HG03439 (cell line): ENCODE data around the gene OAF.
A peak's percentile ranks its signal among the peaks of the same experiment; 100 is the strongest.

Experiments used
- ATAC-seq: cut with Tn5 transposase; IDR thresholded peaks from one replicate; pipeline ENCODE4 v1.9.1; 2021; ENCODE audit warnings: mild to moderate bottlenecking, moderate library complexity; ENCODE audit not compliant: unreplicated experiment

Gene OAF

DNA sequence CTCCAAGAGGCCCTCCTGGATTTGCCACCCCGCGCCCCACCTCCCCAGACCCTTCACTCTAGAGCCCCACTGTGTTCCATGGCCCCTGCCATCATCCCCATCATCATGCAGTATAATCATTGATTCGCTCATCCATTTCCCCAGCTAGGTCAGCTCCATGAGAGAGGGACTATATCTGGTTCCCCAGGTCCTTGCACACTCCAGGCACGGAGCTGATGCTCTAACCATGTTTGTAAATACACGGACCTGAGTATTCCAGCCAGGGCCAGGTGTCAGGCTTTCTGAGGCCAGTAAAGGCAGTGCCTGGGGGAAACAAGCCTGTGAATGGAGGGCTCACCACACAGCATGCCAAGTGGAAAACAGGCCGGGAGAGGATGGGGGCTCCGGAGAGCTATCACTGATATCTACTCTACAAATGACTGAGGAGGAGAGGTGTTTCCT is 27.1 kb upstream of the OAF start:
- ATAC-seq: no peak

DNA sequence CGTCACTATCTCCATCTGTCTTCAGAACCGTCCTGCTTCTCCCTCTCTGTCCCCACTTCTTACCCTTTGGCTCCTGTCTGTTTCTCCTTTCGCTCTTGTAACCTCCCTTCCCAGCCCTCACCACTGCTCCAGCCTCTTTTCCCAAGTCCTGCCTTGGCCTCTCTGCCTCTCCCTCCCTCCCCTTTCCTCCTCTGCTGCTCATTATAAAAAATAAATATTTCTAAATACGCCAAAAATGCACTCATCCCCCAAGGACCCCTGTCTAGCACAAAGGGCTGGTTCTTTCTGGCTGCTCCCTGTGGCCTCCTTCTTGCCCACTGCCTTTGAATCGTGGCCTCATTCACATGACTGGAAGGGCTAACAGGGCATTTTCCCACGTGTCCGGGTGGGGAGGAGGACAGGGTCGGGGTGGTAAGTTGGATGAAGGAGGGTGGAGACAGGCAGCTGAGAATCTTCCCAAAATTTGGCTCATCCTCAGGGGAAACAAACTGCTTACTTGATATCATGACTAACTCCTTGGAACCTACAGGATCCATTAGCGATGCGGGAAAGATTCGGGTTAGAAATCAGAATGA is 26.4 kb upstream of the OAF start:
- ATAC-seq: no peak

DNA sequence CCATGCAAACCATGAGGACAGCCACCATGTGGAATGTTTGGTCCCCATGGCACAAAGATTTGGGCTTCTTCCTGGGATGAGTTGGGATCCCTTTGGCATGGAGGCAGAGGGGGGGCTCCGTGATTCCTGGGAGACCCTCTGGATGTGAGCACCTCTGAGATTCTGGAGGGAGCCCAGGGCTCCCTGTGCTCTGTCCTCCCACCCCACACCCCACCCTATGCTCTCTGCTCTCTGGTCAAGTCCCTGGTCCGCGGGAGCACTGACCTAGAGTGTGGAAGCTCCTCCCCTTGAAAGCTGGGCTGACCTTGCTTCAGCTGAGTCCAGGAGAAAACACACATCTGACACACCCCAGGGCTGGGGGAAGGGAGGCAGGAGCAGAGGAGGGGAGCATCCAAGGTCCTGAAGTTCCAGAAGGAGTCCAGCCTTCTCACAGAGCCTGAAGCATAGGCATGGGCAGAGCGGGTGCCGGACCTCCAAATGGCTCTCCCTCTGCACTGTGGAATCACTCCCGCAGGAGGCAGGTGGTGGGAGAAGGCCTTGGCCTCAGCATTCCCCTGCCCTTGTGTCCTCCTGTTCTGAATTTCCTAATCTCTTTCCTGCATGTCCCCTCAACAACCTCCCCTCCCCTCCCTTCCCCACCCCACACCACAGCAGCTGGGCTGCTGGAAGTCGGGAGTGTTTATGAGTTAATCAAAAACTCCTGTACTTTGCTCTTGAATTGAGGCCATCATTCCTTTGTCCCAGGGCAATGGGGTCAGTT is 25.7 kb upstream of the OAF start:
- no peak for ATAC-seq

- no peak for ATAC-seq
Measured at GRCh38 chr11:120185706-120186455, 25.0 kb upstream of the OAF start.

DNA sequence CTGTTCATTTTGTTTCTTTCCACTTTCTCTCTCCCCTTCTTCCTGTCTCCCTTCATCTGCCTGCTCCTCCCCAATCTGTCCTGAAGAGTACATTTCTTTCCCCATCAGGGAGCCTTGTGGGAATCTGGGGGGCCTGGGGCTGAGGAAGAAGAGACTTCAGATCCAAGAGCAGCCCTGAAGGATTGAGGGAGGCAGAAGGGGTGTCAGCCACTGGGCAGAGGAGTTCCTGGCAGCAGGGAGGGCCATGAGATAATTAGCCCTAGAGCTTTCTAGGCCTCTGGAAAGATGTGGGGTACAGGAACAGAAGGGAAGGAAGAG is 24.4 kb upstream of the OAF start:
- ATAC-seq: no peak

DNA sequence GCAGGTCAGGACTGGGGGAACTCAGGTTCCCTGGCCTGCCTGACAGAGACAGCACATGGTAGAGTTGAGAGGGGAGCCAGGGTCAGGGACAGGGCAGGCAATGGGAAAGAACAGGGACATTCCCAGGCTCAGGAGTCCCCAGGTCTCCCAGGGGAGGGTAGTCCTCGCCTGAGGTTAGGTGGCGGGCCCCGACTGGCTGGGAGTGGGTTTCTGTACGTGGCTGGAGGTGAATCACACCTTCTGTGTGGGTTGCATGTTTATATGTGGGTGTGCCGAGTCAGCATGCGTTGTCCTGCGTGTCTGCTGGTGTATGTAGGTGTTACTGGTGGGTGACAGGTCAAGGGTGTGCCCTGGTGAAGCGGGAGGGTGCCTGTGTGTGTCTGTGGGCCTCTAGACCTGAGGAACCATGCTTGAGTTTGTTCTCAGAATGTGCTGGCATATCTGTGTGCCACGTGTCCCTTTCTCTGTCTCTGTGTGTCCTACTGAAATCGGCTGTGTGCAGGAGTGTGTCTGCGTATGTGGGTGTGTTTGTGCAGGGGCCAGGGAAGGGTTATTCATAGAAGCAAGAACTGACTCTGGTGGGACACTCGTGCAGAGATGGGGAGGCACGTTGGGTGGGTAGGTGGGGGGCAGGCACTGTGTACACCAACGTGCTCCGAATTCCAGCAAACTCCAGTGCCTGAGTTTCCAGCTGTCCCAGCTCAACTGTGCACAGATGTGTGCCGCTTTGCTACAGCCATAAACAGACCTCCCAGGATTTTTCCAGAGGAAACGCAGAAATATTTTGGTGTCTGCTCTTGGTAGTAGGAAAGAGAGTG is 23.8 kb upstream of the OAF start:
- ATAC-seq: peak; percentile 55

- no peak for ATAC-seq
Measured at GRCh38 chr11:120188371-120188770, 22.5 kb upstream of the OAF start.

GRCh38 chr11:120188811-120189455 is 21.9 kb upstream of the OAF start:
- ATAC-seq: no peak

DNA sequence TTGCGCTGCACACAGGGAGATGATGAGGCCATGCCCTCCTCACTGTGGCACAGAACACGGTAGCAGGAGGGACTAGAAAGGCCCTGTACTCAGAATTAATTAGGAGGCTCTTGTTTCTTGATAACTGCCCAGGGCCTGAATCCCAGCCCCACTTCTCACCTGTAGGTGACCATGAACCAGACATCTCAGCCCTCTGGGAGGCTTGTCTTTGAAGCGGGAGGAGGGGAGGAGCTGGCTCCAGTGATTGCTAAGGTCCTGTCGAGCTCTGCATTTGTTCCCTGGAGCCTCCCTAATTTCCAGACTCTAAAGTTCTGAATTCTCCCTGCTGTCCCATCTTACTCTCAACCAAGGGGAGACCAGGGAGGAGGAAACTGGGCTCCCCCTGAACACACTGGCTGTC is 19.8 kb upstream of the OAF start:
- no peak for ATAC-seq

- ATAC-seq: no peak
Measured at GRCh38 chr11:120192831-120193625, 17.8 kb upstream of the OAF start.

DNA sequence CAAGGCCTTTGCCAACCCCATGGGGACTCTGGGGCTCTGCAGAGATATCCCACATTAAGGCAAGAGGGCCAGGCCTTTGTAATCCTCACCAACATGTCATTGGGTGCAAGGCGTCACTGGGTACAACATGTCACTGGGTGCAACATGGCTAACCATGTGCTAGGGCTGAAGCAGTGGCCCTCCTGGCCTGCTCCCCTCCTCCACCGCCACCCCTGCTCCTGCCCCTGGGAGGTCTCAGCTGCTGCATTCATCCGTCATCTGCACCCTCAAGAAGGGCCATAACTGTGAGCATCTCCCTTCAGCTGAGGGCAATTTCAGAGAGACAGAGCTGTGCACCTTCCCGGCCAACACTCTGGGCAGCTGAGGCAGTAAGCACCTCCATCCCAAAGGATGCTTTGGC is 16.7 kb upstream of the OAF start:
- no peak for ATAC-seq

- no peak for ATAC-seq
Measured at GRCh38 chr11:120195601-120196320, 15.1 kb upstream of the OAF start.

DNA sequence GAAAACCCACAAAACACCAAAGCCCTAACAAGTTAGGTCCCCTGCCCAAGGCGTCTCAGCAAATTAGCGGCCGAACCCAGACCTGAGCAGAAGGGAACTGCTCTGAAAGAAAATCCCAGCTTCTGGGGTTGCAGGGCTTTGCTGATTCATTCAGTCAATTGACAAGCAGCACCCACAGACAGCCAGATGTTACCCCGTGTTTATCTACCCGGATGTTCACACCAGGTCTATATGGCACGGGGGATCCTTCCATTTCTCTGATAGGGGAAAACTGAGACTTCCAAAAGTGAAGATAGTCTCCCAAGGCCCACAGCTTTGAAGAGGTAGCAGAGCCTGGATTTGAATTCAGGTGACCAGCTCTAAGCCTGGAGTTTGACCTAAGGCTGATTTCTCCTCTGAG is 14.0 kb upstream of the OAF start:
- ATAC-seq: no peak

- no peak for ATAC-seq
Measured at GRCh38 chr11:120197251-120197891, 13.5 kb upstream of the OAF start.

GRCh38 chr11:120197977-120198376 is 12.9 kb upstream of the OAF start:
- no peak for ATAC-seq

DNA sequence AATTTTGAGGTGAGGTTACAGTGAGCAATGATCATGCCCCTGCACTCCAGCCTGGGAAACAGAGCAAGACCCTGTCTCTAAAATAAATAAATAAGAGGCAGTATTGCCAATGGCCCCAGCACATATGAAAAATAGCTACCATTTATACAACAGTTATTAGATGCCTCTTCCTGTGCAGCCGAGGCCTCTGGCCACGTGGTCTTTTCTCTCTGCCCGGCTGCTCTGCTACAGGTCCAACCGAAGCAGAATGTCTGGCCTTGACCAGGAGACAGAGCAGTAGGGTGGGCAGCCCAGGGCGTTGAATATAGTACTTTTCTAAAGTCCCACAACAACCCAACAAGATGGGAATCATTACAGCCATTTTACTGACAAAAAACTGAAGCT is 12.4 kb upstream of the OAF start:
- ATAC-seq: no peak

- ATAC-seq: no peak
Measured at GRCh38 chr11:120198787-120199469, 11.9 kb upstream of the OAF start.

GRCh38 chr11:120199613-120200012 is 11.2 kb upstream of the OAF start:
- ATAC-seq: no peak
